Activated CD8-positive, alpha-beta memory T cell treated with anti-CD3 and anti-CD28 coated beads for 4 hours (primary cell): ENCODE results near the gene DDX4.
"Not testable (repeated sequence)": the region's sequence is repeated elsewhere in the genome, so short reads cannot be mapped to it uniquely, and the experiment has no call there.

Experiments
- DNase-seq, 2 donors: peaks; one replicate each; pipeline ENCODE4 v3.0.0-alpha.2; 2020; ENCODE audit warnings: low read depth in 2 of 2

DDX4 gene

GRCh38 chr5:55737793-55738192, at the start of gene DDX4:
Gene DDX4 (plus strand): TSS chr5:55738061. CDS start chr5:55738964, 903 bp downstream.
- no peak for DNase-seq

GRCh38 chr5:55691265-55692105, 46.4 kb upstream of the DDX4 start:
- DNase-seq: no peak

GRCh38 chr5:55692106-55692417, 45.8 kb upstream of the DDX4 start:
- DNase-seq: no peak

GRCh38 chr5:55692509-55692908, 45.4 kb upstream of the DDX4 start:
- DNase-seq: no peak

GRCh38 chr5:55694152-55694830, 43.6 kb upstream of the DDX4 start:
- no peak for DNase-seq

GRCh38 chr5:55696704-55697103, 41.2 kb upstream of the DDX4 start:
- DNase-seq: not testable (repeated sequence)

- DNase-seq: no peak
Measured at GRCh38 chr5:55699041-55699688, 38.7 kb upstream of the DDX4 start.

GRCh38 chr5:55700745-55701144, 37.1 kb upstream of the DDX4 start:
- no peak for DNase-seq

- DNase-seq: no peak
Measured at GRCh38 chr5:55701462-55702103, 36.3 kb upstream of the DDX4 start.

- DNase-seq: no peak
Measured at GRCh38 chr5:55702598-55703345, 35.1 kb upstream of the DDX4 start.

- DNase-seq: no peak
Measured at GRCh38 chr5:55706230-55706629, 31.6 kb upstream of the DDX4 start.

- DNase-seq: no peak
Measured at GRCh38 chr5:55708732-55709131, 29.1 kb upstream of the DDX4 start.

- DNase-seq: no peak
Measured at GRCh38 chr5:55711507-55712022, 26.3 kb upstream of the DDX4 start.

- peak; percentile 81 to 85 for DNase-seq
Measured at GRCh38 chr5:55712023-55712859, 25.6 kb upstream of the DDX4 start, which contains the start of gene SLC38A9. Gene SLC38A9 (minus strand): TSS chr5:55712324. CDS start chr5:55697958, 14,366 bp downstream.

GRCh38 chr5:55713871-55714270, 24.0 kb upstream of the DDX4 start:
- no peak for DNase-seq

- DNase-seq: no peak
Measured at GRCh38 chr5:55714339-55714738, 23.5 kb upstream of the DDX4 start.

GRCh38 chr5:55714749-55715148, 23.1 kb upstream of the DDX4 start:
- no peak for DNase-seq

- no peak for DNase-seq
Measured at GRCh38 chr5:55715519-55716078, 22.3 kb upstream of the DDX4 start.

GRCh38 chr5:55719026-55719425, 18.8 kb upstream of the DDX4 start:
- not testable (repeated sequence) for DNase-seq

GRCh38 chr5:55720188-55720703, 17.6 kb upstream of the DDX4 start:
- no peak for DNase-seq
